Measurements from ENCODE around the gene DOCK8.

The DOCK8 gene

GRCh38 chr9:269081-269711, 54.5 kb downstream of the DOCK8 start:
- no peak overlapping the region for H3K27ac ChIP-seq
- no peak overlapping the region for H3K4me3 ChIP-seq (IDR thresholded peaks at IDR 0.05; ENCODE audit: insufficient read depth, low read depth, low read length)
- no peak for TF ChIP-seq CTCF (conservative IDR thresholded peaks at IDR 0.05; ENCODE audit: low read depth, low read length)
- no peaks in the 10 kb centered on the region for H3K4me1 ChIP-seq (ENCODE audit: low read depth, poor library complexity, severe bottlenecking)
- H3K36me3 ChIP-seq (ENCODE audit: insufficient read depth), result no peaks in the 10 kb centered on the region
- no peak overlapping the region for H2AFZ ChIP-seq (ENCODE audit: low read depth)
- H3K9ac ChIP-seq, result no peak overlapping the region
- no peaks in the 10 kb centered on the region for H3K79me2 ChIP-seq (ENCODE audit: insufficient read depth, low read depth)
- no peaks in the 10 kb centered on the region for H3K27me3 ChIP-seq (ENCODE audit: insufficient read depth, low read depth)
- no peaks in the 10 kb centered on the region for H4K20me1 ChIP-seq (ENCODE audit: insufficient read depth)
- no peak overlapping the region for H3K4me2 ChIP-seq

DNA sequence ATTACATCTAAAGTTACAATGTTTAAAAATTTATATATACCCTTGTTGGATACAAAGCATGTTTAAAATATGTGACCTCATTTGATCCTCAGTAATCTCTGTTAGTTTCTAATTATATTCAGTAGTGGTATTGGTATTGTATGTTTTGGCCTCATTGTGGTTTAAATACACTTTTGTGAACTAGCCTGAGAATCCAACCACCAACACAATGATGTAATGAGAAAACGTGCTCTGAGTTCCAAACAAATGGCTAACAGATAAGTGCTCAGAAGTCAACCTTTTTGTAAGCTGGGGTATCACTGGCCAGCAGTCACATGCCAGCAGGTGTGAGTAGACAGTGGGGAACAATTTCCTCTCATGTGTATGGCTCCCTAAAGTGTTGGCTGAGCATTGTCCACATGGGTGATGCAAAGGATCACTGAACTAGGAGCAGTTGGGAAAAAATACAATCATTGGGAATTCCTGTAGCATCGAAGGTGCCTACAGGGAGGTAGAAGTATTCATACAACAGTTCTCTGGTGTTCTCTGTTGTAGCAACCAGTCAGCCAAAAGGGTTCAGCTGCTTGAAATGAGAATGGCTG, 56.1 kb downstream of the DOCK8 start:
- no peaks in the 10 kb centered on the region for H3K4me1 ChIP-seq (ENCODE audit: low read depth, poor library complexity, severe bottlenecking)
- no peak for TF ChIP-seq CTCF (conservative IDR thresholded peaks at IDR 0.05; ENCODE audit: low read depth, low read length)
- no peaks in the 10 kb centered on the region for H4K20me1 ChIP-seq (ENCODE audit: insufficient read depth)
- no peak overlapping the region for H2AFZ ChIP-seq (ENCODE audit: low read depth)
- H3K27me3 ChIP-seq (ENCODE audit: insufficient read depth, low read depth), result no peaks in the 10 kb centered on the region
- H3K36me3 ChIP-seq (ENCODE audit: insufficient read depth), result no peaks in the 10 kb centered on the region
- H3K4me2 ChIP-seq, result no peak overlapping the region
- H3K27ac ChIP-seq, result no peak overlapping the region
- no peak overlapping the region for H3K4me3 ChIP-seq (IDR thresholded peaks at IDR 0.05; ENCODE audit: insufficient read depth, low read depth, low read length)
- no peak overlapping the region for H3K9ac ChIP-seq
- no peaks in the 10 kb centered on the region for H3K79me2 ChIP-seq (ENCODE audit: insufficient read depth, low read depth)

GRCh38 chr9:272251-273213, 57.9 kb downstream of the DOCK8 start:
- Histone ChIP-seq H3K27ac (no peak overlapping the region), H3K79me2 (ENCODE audit: insufficient read depth, low read depth) (no peaks in the 10 kb centered on the region), H3K4me3 (IDR thresholded peaks at IDR 0.05; ENCODE audit: insufficient read depth, low read depth, low read length) (no peak overlapping the region), H3K9ac (no peak overlapping the region), H3K4me2 (no peak overlapping the region), H2AFZ (ENCODE audit: low read depth) (no peak overlapping the region), H4K20me1 (ENCODE audit: insufficient read depth) (no peaks in the 10 kb centered on the region), H3K36me3 (ENCODE audit: insufficient read depth) (no peaks in the 10 kb centered on the region), H3K27me3 (ENCODE audit: insufficient read depth, low read depth) (no peaks in the 10 kb centered on the region), H3K4me1 (ENCODE audit: low read depth, poor library complexity, severe bottlenecking) (no peaks in the 10 kb centered on the region)
- no peak for TF ChIP-seq CTCF (conservative IDR thresholded peaks at IDR 0.05; ENCODE audit: low read depth, low read length)

- Histone ChIP-seq H4K20me1 (ENCODE audit: insufficient read depth) (no peaks in the 10 kb centered on the region), H2AFZ (ENCODE audit: low read depth) (no peak overlapping the region), H3K27ac (no peak overlapping the region), H3K36me3 (ENCODE audit: insufficient read depth) (no peaks in the 10 kb centered on the region), H3K79me2 (ENCODE audit: insufficient read depth, low read depth) (no peaks in the 10 kb centered on the region), H3K27me3 (ENCODE audit: insufficient read depth, low read depth) (no peaks in the 10 kb centered on the region), H3K4me2 (no peak overlapping the region), H3K4me3 (IDR thresholded peaks at IDR 0.05; ENCODE audit: insufficient read depth, low read depth, low read length) (no peak overlapping the region), H3K4me1 (ENCODE audit: low read depth, poor library complexity, severe bottlenecking) (no peaks in the 10 kb centered on the region), H3K9ac (no peak overlapping the region)
- TF ChIP-seq CTCF (conservative IDR thresholded peaks at IDR 0.05; ENCODE audit: low read depth, low read length), result no peak
Observed at GRCh38 chr9:274406-274805, 59.7 kb downstream of the DOCK8 start.
